B cell (primary cell): ENCODE data around the gene CDH13. TPM values are rescaled to one million over a fixed set of nuclear protein-coding genes. Genes with fewer than 3 reads are reported as not detected.

Experiments
- ATAC-seq: fragments of 200-7000 bp; cut with Tn5 transposase; one replicate; pipeline ENCODE4 v1.10.0; 2021; ENCODE audit warnings: low read depth, mild to moderate bottlenecking, moderate number of reproducible peaks, moderate library complexity
- CTCF ChIA-PET: fragments of 350-600 bp; sonication (Branson Sonifier 250); formaldehyde crosslinking; loops from one replicate; lab custom pipeline; 2021; ENCODE audit warnings: antibody characterized with exemption, inconsistent platforms; lab: Charles Lee
- POLR2A ChIA-PET: fragments of 350-600 bp; sonication (Branson Sonifier 250); formaldehyde crosslinking; loops from one replicate; lab custom pipeline; 2021; ENCODE audit warnings: antibody characterized with exemption; lab: Charles Lee
- DNase-seq: peaks from one replicate; pipeline ENCODE4 v3.0.0; 2013
- H2AFZ ChIP-seq: 2 replicates; pipeline ENCODE4 v1.6.1; 2012; ENCODE audit warnings: mild to moderate bottlenecking, low read depth, low read length; ENCODE audit not compliant: insufficient read depth, poor library complexity, severe bottlenecking
- H3K27ac ChIP-seq, 2 donors: 1 replicate in 1 of 2; 2 replicates in 1 of 2; pipeline ENCODE4 v1.5.1; 2012 to 2013; ENCODE audit warnings: low read length in 2 of 2, mild to moderate bottlenecking in 2 of 2, moderate library complexity in 1 of 2
- H3K27me3 ChIP-seq, 4 experiments: fragments of 200-600 bp in 1 of 4; sonication (generic) in 1 of 4; replicated peaks in 1 of 4; 1 replicate in 2 of 4; 2 replicates in 2 of 4; pipeline versions ENCODE4 v1.6.1 to v1.7.0; 2013 to 2016; ENCODE audit warnings: low read length in 3 of 4, mild to moderate bottlenecking in 2 of 4, mixed read lengths in 1 of 4, moderate library complexity in 1 of 4; ENCODE audit not compliant: insufficient read depth in 4 of 4, control insufficient read depth in 3 of 4; ENCODE audit errors: control extremely low read depth in 1 of 4
- H3K36me3 ChIP-seq, 2 experiments: replicated peaks in 1 of 2; 1 replicate in 1 of 2; 2 replicates in 1 of 2; pipeline versions ENCODE4 v1.6.1 to v1.7.1; 2013; ENCODE audit warnings: low read length in 1 of 2; ENCODE audit not compliant: insufficient read depth in 2 of 2, control insufficient read depth in 1 of 2; ENCODE audit errors: control extremely low read depth in 1 of 2, extremely low read depth in 1 of 2
- H3K4me1 ChIP-seq, 2 donors: fragments of 200-600 bp in 1 of 2; sonication (generic) in 1 of 2; 1 replicate in 1 of 2; 2 replicates in 1 of 2; pipeline versions ENCODE4 v1.5.1 to v1.6.1; 2013 to 2017; ENCODE audit warnings: low read length in 2 of 2; ENCODE audit not compliant: control insufficient read depth in 2 of 2, insufficient read depth in 2 of 2
- H3K4me2 ChIP-seq: replicated peaks from 2 replicates; pipeline ENCODE3; 2012; ENCODE audit warnings: mild to moderate bottlenecking, low read depth, low read length; ENCODE audit not compliant: poor library complexity, severe bottlenecking
- H3K4me3 ChIP-seq, 5 experiments: fragments of 200-600 bp in 1 of 5; sonication (generic) in 1 of 5; 1 replicate in 3 of 5; 2 replicates in 2 of 5; pipeline versions ENCODE4 v1.5.1 to v1.7.0; 2011 to 2016; ENCODE audit warnings: low read length in 4 of 5, mild to moderate bottlenecking in 4 of 5, low read depth in 2 of 5, control low read depth in 1 of 5, moderate library complexity in 1 of 5; ENCODE audit not compliant: insufficient read depth in 1 of 5; ENCODE audit errors: control extremely low read depth in 1 of 5, extremely low read depth in 1 of 5
- H3K79me2 ChIP-seq: fragments of 200-600 bp; sonication (generic); one replicate; pipeline ENCODE4 v1.6.0; 2016; ENCODE audit warnings: low read length; ENCODE audit not compliant: control insufficient read depth, insufficient read depth
- H3K9ac ChIP-seq: fragments of 200-600 bp; sonication (generic); 2 replicates; pipeline ENCODE4 v1.6.1; 2017; ENCODE audit warnings: mild to moderate bottlenecking, low read length, moderate library complexity
- H3K9me3 ChIP-seq, 3 donors: one replicate each; pipeline versions ENCODE4 v1.6.1 to v1.7.1; 2013; ENCODE audit warnings: low read length in 2 of 3; ENCODE audit not compliant: control insufficient read depth in 2 of 3, insufficient read depth in 1 of 3; ENCODE audit errors: control extremely low read depth in 1 of 3
- H4K20me1 ChIP-seq: 2 replicates; pipeline ENCODE4 v1.6.0; 2012; ENCODE audit warnings: mild to moderate bottlenecking, low read length; ENCODE audit not compliant: insufficient read depth, control insufficient read depth, poor library complexity, severe bottlenecking
- H3K27ac Mint-ChIP-seq: one replicate; pipeline ENCODE4 v1.8.0; 2021; ENCODE audit warnings: mixed read lengths
- H3K27me3 Mint-ChIP-seq: one replicate; pipeline ENCODE4 v1.8.0; 2021; ENCODE audit warnings: mixed read lengths
- H3K4me1 Mint-ChIP-seq: one replicate; pipeline ENCODE4 v1.8.0; 2021; ENCODE audit warnings: mixed read lengths
- H3K4me3 Mint-ChIP-seq: one replicate; pipeline ENCODE4 v1.8.0; 2021; ENCODE audit warnings: mixed read lengths
- H3K9me3 Mint-ChIP-seq: one replicate; pipeline ENCODE4 v1.8.0; 2022; ENCODE audit warnings: mixed read lengths; ENCODE audit not compliant: insufficient read depth
- CTCF ChIP-seq: fragments of 200-600 bp; IDR thresholded peaks from one replicate; pipeline ENCODE4 v1.8.0; 2022; ENCODE audit warnings: antibody characterized with exemption, mild to moderate bottlenecking
- EZH2 ChIP-seq: IDR thresholded peaks from 2 replicates; pipeline ENCODE4 v1.6.1; 2012; ENCODE audit warnings: borderline replicate concordance, low read depth, mild to moderate bottlenecking, moderate library complexity, low read length; ENCODE audit not compliant: insufficient read depth, poor library complexity, severe bottlenecking
- WGBS: methylation state at CpG from one replicate; pipeline ENCODE4 v1.1.5; 2013; ENCODE audit warnings: missing lambda C conversion rate; ENCODE audit not compliant: insufficient coverage; 5-methylcytosine and 5-hydroxymethylcytosine counted together
- intact Hi-C: fragments of 100-400 bp; cut with micrococcal nuclease; formaldehyde crosslinking; loops from one replicate; pipeline ENCODE4 v1.10.0; 2022
- polyA plus RNA-seq: library from polyadenylated mRNA; depleted of rRNA; stranded (reverse); fragments of >200 nt; gene quantifications from 2 replicates; pipeline ENCODE4 v1.2.3, GENCODE V29; 2012
- total RNA-seq, 2 donors: library from RNA; stranded (reverse); fragments of 120-200 nt in 1 of 2; gene quantifications; 1 replicate in 1 of 2; 2 replicates in 1 of 2; pipeline versions ENCODE4 v1.2.3 to v1.2.4, GENCODE V29; 2013 to 2022

Gene CDH13
- total and polyA plus RNA-seq, 2 donors (not counting 1 experiment from before 2014, with no cell fraction given) = not detected

DNA sequence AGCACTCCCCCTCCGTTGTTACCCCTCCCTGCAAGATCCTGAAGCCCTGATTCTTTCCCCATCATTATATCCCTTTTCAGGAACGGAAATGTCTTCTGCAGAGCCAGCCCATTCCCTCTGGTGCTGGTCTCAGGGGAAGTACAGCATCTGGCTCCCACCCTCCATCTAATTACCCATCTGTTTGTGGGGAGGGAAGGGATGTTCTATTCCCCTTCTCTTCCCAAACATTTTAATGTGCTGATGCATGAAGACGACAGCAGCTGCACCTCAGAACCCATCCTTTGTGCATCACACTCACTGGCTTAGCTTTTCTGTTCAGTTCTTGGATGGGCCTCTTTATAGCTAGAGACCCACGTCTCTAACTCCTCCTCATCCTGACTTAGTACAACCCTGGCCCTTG lies 367.2 kb downstream of the CDH13 start:
- H3K4me3 ChIP-seq = no peak overlapping the region
- CTCF ChIA-PET = no interaction called here
- ATAC-seq (no peak), DNase-seq (no peak)
- Mint-ChIP-seq H3K27me3 (no peaks in the 10 kb centered on the region), H3K4me3 (no peak overlapping the region), H3K27ac (no peak overlapping the region), H3K9me3 (no peaks in the 10 kb centered on the region), H3K4me1 (no peaks in the 10 kb centered on the region)
- no peaks in the 10 kb centered on the region for H4K20me1 ChIP-seq
- TF ChIP-seq CTCF = no peak
- TF ChIP-seq EZH2 = no peak
- POLR2A ChIA-PET = no interaction called here
- no peak overlapping the region for H3K9ac ChIP-seq
- H2AFZ ChIP-seq = no peak overlapping the region
- H3K9me3 ChIP-seq = no peaks in the 10 kb centered on the region
- H3K27ac ChIP-seq = no peak overlapping the region
- H3K36me3 ChIP-seq = no peaks in the 10 kb centered on the region
- no peaks in the 10 kb centered on the region for H3K79me2 ChIP-seq
- no peaks in the 10 kb centered on the region for H3K4me1 ChIP-seq
- no peak overlapping the region for H3K4me2 ChIP-seq
- intact Hi-C loops = no loop called here
- WGBS = 84% methylated on average over 3 of the region's 4 CpGs
- no peaks in the 10 kb centered on the region for H3K27me3 ChIP-seq

- no CpG with 5 or more reads among the region's 9 CpGs for WGBS
- no peak overlapping the region for H2AFZ ChIP-seq
- no peak overlapping the region for H3K9ac ChIP-seq
Measured at GRCh38 chr16:82995286-82995923, 368.6 kb downstream of the CDH13 start.

More at GRCh38 chr16:82995286-82995923, 368.6 kb downstream of the CDH13 start:
- H3K4me1 Mint-ChIP-seq = no peaks in the 10 kb centered on the region
- no peaks in the 10 kb centered on the region for H3K9me3 ChIP-seq
- H3K27me3 Mint-ChIP-seq = no peaks in the 10 kb centered on the region
- no peaks in the 10 kb centered on the region for H4K20me1 ChIP-seq
- no peak overlapping the region for H3K4me3 Mint-ChIP-seq
- no peak for DNase-seq
- H3K4me1 ChIP-seq = no peaks in the 10 kb centered on the region
- intact Hi-C loops = no loop called here
- H3K27ac ChIP-seq = no peak overlapping the region
- ChIA-PET POLR2A (no interaction called here), CTCF (no interaction called here)
- no peak for TF ChIP-seq CTCF
- TF ChIP-seq EZH2 = no peak
- H3K27me3 ChIP-seq = no peaks in the 10 kb centered on the region
- no peaks in the 10 kb centered on the region for H3K79me2 ChIP-seq
- no peaks in the 10 kb centered on the region for H3K9me3 Mint-ChIP-seq
- no peak overlapping the region for H3K4me2 ChIP-seq
- no peak overlapping the region for H3K4me3 ChIP-seq
- no peak overlapping the region for H3K27ac Mint-ChIP-seq
- no peaks in the 10 kb centered on the region for H3K36me3 ChIP-seq
- no peak for ATAC-seq
